NB4 (cell line): ENCODE data around the gene ANKRD6.

Experiments
- DNase-seq: peaks from one replicate; pipeline ENCODE4 v3.0.0; 2010; ENCODE audit warnings: low read depth
- H3K4me3 ChIP-seq: one replicate; pipeline ENCODE4 v1.5.1; 2011; ENCODE audit warnings: mild to moderate bottlenecking, low read depth, low read length, moderate library complexity
- CTCF ChIP-seq: IDR thresholded peaks from one replicate; pipeline ENCODE4 v1.5.1; 2012; ENCODE audit warnings: low read depth, low read length
- MAX ChIP-seq: IDR thresholded peaks from 2 replicates; pipeline ENCODE4 v1.6.1; 2011; ENCODE audit warnings: low read depth, low read length
- MYC ChIP-seq: IDR thresholded peaks from 2 replicates; pipeline ENCODE4 v1.6.1; 2011; ENCODE audit warnings: low read depth, low read length
- POLR2A ChIP-seq: IDR thresholded peaks from 2 replicates; pipeline ENCODE4 v1.6.1; 2011; ENCODE audit warnings: mild to moderate bottlenecking; ENCODE audit not compliant: insufficient read length; ENCODE audit errors: extremely low read depth

Gene ANKRD6

GRCh38 chr6:89415185-89415584, 17.8 kb upstream of the ANKRD6 start:
- H3K4me3 ChIP-seq, result no peak overlapping the region
- TF ChIP-seq POLR2A (no peak), CTCF (no peak), MYC (no peak), MAX (no peak)

GRCh38 chr6:89416796-89417195, 16.2 kb upstream of the ANKRD6 start:
- no peak overlapping the region for H3K4me3 ChIP-seq
- no peak for TF ChIP-seq CTCF
- DNase-seq, result no peak

More at GRCh38 chr6:89415185-89415584, 17.8 kb upstream of the ANKRD6 start:
- no peak for DNase-seq

GRCh38 chr6:89430201-89430962, 2.6 kb upstream of the ANKRD6 start:
- no peak overlapping the region for H3K4me3 ChIP-seq
- TF ChIP-seq CTCF (no peak), MYC (no peak), MAX (no peak), POLR2A (no peak)
- no peak for DNase-seq

- DNase-seq, result peak; percentile 60
- H3K4me3 ChIP-seq, result no peak overlapping the region
- no peak for TF ChIP-seq CTCF
- TF ChIP-seq MAX, result no peak
- no peak for TF ChIP-seq MYC
- TF ChIP-seq POLR2A, result no peak
Measured at GRCh38 chr6:89433252-89434149, 549 bp downstream of the ANKRD6 start.

- no peak overlapping the region for H3K4me3 ChIP-seq
- TF ChIP-seq CTCF, result no peak
- DNase-seq, result no peak
Measured at GRCh38 chr6:89434150-89434499, 1.2 kb downstream of the ANKRD6 start.
